GM19455 (cell line): ENCODE measurements around the gene CORO7.
"Not testable (repeated sequence)": the region's sequence is repeated elsewhere in the genome, so short reads cannot be mapped to it uniquely, and the experiment has no call there.

Experiments used
- ATAC-seq: cut with Tn5 transposase; IDR thresholded peaks from one replicate; pipeline ENCODE4 v1.9.1; 2021; ENCODE audit not compliant: unreplicated experiment

Gene CORO7

GRCh38 chr16:4403133-4403949 lies 13.1 kb downstream of the CORO7 start:
- ATAC-seq = no peak

GRCh38 chr16:4402439-4403132 lies 13.8 kb downstream of the CORO7 start:
- ATAC-seq = no peak

- ATAC-seq = no peak
These were observed 14.9 kb downstream of the CORO7 start for GRCh38 chr16:4401510-4401909.

- ATAC-seq = no peak
These were observed 15.3 kb downstream of the CORO7 start for GRCh38 chr16:4401094-4401501.

GRCh38 chr16:4399001-4399730 lies 17.2 kb downstream of the CORO7 start:
- ATAC-seq = no peak

- ATAC-seq = no peak
These were observed 21.2 kb downstream of the CORO7 start for GRCh38 chr16:4395055-4395726.

GRCh38 chr16:4393850-4394249 lies 22.5 kb downstream of the CORO7 start:
- ATAC-seq = not testable (repeated sequence)

- ATAC-seq = no peak
These were observed 23.2 kb downstream of the CORO7 start for GRCh38 chr16:4393240-4393600.

- ATAC-seq = no peak
These were observed 23.8 kb downstream of the CORO7 start for GRCh38 chr16:4392382-4393239.

- ATAC-seq = no peak
These were observed 24.6 kb downstream of the CORO7 start for GRCh38 chr16:4391631-4392381.

GRCh38 chr16:4390266-4391260 lies 25.8 kb downstream of the CORO7 start:
- ATAC-seq = no peak

- no peak for ATAC-seq
These were observed 27.1 kb downstream of the CORO7 start for GRCh38 chr16:4389051-4389955.

GRCh38 chr16:4388271-4389021 lies 27.9 kb downstream of the CORO7 start:
- ATAC-seq = no peak

- ATAC-seq = no peak
These were observed 28.6 kb downstream of the CORO7 start for GRCh38 chr16:4387781-4388180.

- no peak for ATAC-seq
These were observed 29.3 kb downstream of the CORO7 start for GRCh38 chr16:4386951-4387565.

- no peak for ATAC-seq
These were observed 30.0 kb downstream of the CORO7 start for GRCh38 chr16:4386451-4386805.
